SJSA1 (cell line): ENCODE data around the gene STOX2. TPM values are rescaled to one million over a fixed set of nuclear protein-coding genes. Genes with fewer than 3 reads are reported as not detected.
A peak's percentile ranks its signal among the peaks of the same experiment; 100 is the strongest.

Source experiments
- DNase-seq, 2 experiments: peaks; one replicate each; pipeline ENCODE4 v3.0.0-alpha.2; 2015 to 2020; ENCODE audit warnings: low spot score in 2 of 2, low read depth in 1 of 2
- H3K27ac ChIP-seq: fragments of 250-450 bp; sonication (Bioruptor Pico); 2 replicates; pipeline ENCODE4 v1.5.1; 2020; ENCODE audit warnings: mild to moderate bottlenecking, moderate library complexity
- H3K27me3 ChIP-seq: fragments of 250-450 bp; sonication (Bioruptor Pico); replicated peaks from 2 replicates; pipeline ENCODE4 v1.5.1; 2020; ENCODE audit warnings: mild to moderate bottlenecking, moderate library complexity
- H3K36me3 ChIP-seq: fragments of 250-450 bp; sonication (Bioruptor Pico); 2 replicates; pipeline ENCODE4 v1.5.1; 2020; ENCODE audit warnings: mild to moderate bottlenecking
- H3K4me1 ChIP-seq: fragments of 250-450 bp; sonication (Bioruptor Pico); replicated peaks from 2 replicates; pipeline ENCODE4 v1.6.1; 2021; ENCODE audit warnings: mild to moderate bottlenecking
- H3K4me3 ChIP-seq: fragments of 250-450 bp; sonication (Bioruptor Pico); 2 replicates; pipeline ENCODE4 v1.5.1; 2020; ENCODE audit warnings: mild to moderate bottlenecking
- H3K9me3 ChIP-seq: fragments of 250-450 bp; sonication (Bioruptor Pico); replicated peaks from 2 replicates; pipeline ENCODE4 v1.5.1; 2020; ENCODE audit warnings: mild to moderate bottlenecking
- total RNA-seq: library from RNA; depleted of rRNA; stranded (reverse); fragments of >200 nt; shearing (Covaris generic); gene quantifications from 2 replicates; pipeline ENCODE4 v1.2.3, GENCODE V29; 2014; rRNA removed

The STOX2 gene
- total RNA-seq = 0.55 TPM in 1 of 2 replicates, not detected in the other

- Histone ChIP-seq H3K27ac (no peak within 1 kb of the TSS), H3K9me3 (no peaks in the 10 kb centered on the region), H3K36me3 (no peaks in the 10 kb centered on the region), H3K4me1 (peaks cover 14% of the 10 kb centered on the region), H3K4me3 (peak within 1 kb of the TSS; percentile 24), H3K27me3 (peaks cover 55% of the 10 kb centered on the region)
- DNase-seq = peak in 1 of 2 experiments; percentile 4
Measured at GRCh38 chr4:183905081-183905592, at the start of gene STOX2. TSS of gene STOX2 (plus strand) at chr4:183905307. CDS start at chr4:183906791, 1,484 bp downstream.

GRCh38 chr4:183855323-183856190 is 49.5 kb upstream of the STOX2 start:
- Histone ChIP-seq H3K9me3 (no peaks in the 10 kb centered on the region), H3K36me3 (no peaks in the 10 kb centered on the region), H3K4me3 (no peak overlapping the region), H3K4me1 (no peaks in the 10 kb centered on the region), H3K27me3 (peaks cover 2% of the 10 kb centered on the region), H3K27ac (no peak overlapping the region)
- no peak for DNase-seq

GRCh38 chr4:183857040-183857439 is 48.1 kb upstream of the STOX2 start:
- Histone ChIP-seq H3K4me1 (no peaks in the 10 kb centered on the region), H3K27me3 (peaks cover 2% of the 10 kb centered on the region), H3K36me3 (no peaks in the 10 kb centered on the region), H3K4me3 (no peak overlapping the region), H3K27ac (no peak overlapping the region), H3K9me3 (no peaks in the 10 kb centered on the region)
- DNase-seq = no peak

- Histone ChIP-seq H3K4me1 (no peaks in the 10 kb centered on the region), H3K4me3 (no peak overlapping the region), H3K27me3 (peaks cover 2% of the 10 kb centered on the region), H3K36me3 (no peaks in the 10 kb centered on the region), H3K27ac (no peak overlapping the region), H3K9me3 (no peaks in the 10 kb centered on the region)
- DNase-seq = no peak
Measured at GRCh38 chr4:183858011-183858615, 47.0 kb upstream of the STOX2 start.

GRCh38 chr4:183860119-183860518 is 45.0 kb upstream of the STOX2 start:
- Histone ChIP-seq H3K36me3 (no peaks in the 10 kb centered on the region), H3K27me3 (peaks cover 6% of the 10 kb centered on the region), H3K4me3 (no peak overlapping the region), H3K4me1 (no peaks in the 10 kb centered on the region), H3K9me3 (no peaks in the 10 kb centered on the region), H3K27ac (no peak overlapping the region)
- no peak for DNase-seq

GRCh38 chr4:183860731-183861130 is 44.4 kb upstream of the STOX2 start:
- Histone ChIP-seq H3K4me1 (no peaks in the 10 kb centered on the region), H3K4me3 (no peak overlapping the region), H3K36me3 (no peaks in the 10 kb centered on the region), H3K27me3 (peaks cover 10% of the 10 kb centered on the region), H3K27ac (no peak overlapping the region), H3K9me3 (no peaks in the 10 kb centered on the region)
- no peak for DNase-seq

- Histone ChIP-seq H3K36me3 (no peaks in the 10 kb centered on the region), H3K27ac (no peak overlapping the region), H3K4me3 (no peak overlapping the region), H3K4me1 (no peaks in the 10 kb centered on the region), H3K27me3 (peaks cover 12% of the 10 kb centered on the region), H3K9me3 (no peaks in the 10 kb centered on the region)
- no peak for DNase-seq
Measured at GRCh38 chr4:183861426-183861825, 43.7 kb upstream of the STOX2 start.

GRCh38 chr4:183863155-183863825 is 41.8 kb upstream of the STOX2 start:
- Histone ChIP-seq H3K9me3 (no peaks in the 10 kb centered on the region), H3K27ac (no peak overlapping the region), H3K36me3 (no peaks in the 10 kb centered on the region), H3K27me3 (peaks cover 12% of the 10 kb centered on the region), H3K4me3 (no peak overlapping the region), H3K4me1 (no peaks in the 10 kb centered on the region)
- no peak for DNase-seq

GRCh38 chr4:183867247-183867646 is 37.9 kb upstream of the STOX2 start:
- H3K4me1 ChIP-seq = no peaks in the 10 kb centered on the region
- H3K36me3 ChIP-seq = no peaks in the 10 kb centered on the region
- H3K27me3 ChIP-seq = peaks cover 14% of the 10 kb centered on the region
- H3K4me3 ChIP-seq = no peak overlapping the region
- no peak overlapping the region for H3K27ac ChIP-seq
- DNase-seq = no peak
- H3K9me3 ChIP-seq = no peaks in the 10 kb centered on the region

- 0 out of 2 replicates have a peak, but pooled peaks cover 2% of the 10 kb centered on the region for H3K27me3 ChIP-seq
- H3K27ac ChIP-seq = no peak overlapping the region
Measured at GRCh38 chr4:183870997-183871396, 34.1 kb upstream of the STOX2 start.

GRCh38 chr4:183871581-183871980 is 33.5 kb upstream of the STOX2 start:
- Histone ChIP-seq H3K27ac (no peak overlapping the region), H3K4me3 (no peak overlapping the region), H3K4me1 (peaks cover 5% of the 10 kb centered on the region; the same call in 1 of the 2 replicates), H3K9me3 (no peaks in the 10 kb centered on the region), H3K27me3 (0 out of 2 replicates have a peak, but pooled peaks cover 2% of the 10 kb centered on the region), H3K36me3 (no peaks in the 10 kb centered on the region)
- DNase-seq = no peak

More at GRCh38 chr4:183870997-183871396, 34.1 kb upstream of the STOX2 start:
- Histone ChIP-seq H3K4me3 (no peak overlapping the region), H3K36me3 (no peaks in the 10 kb centered on the region), H3K9me3 (no peaks in the 10 kb centered on the region), H3K4me1 (no peaks in the 10 kb centered on the region)
- no peak for DNase-seq

GRCh38 chr4:183872531-183872930 is 32.6 kb upstream of the STOX2 start:
- H3K4me1 ChIP-seq = peaks cover 7% of the 10 kb centered on the region; the same call in 1 of the 2 replicates
- 0 out of 2 replicates have a peak, but pooled peaks cover 2% of the 10 kb centered on the region for H3K27me3 ChIP-seq
- H3K4me3 ChIP-seq = no peak overlapping the region
- H3K9me3 ChIP-seq = no peaks in the 10 kb centered on the region
- no peak overlapping the region for H3K27ac ChIP-seq
- no peaks in the 10 kb centered on the region for H3K36me3 ChIP-seq
- no peak for DNase-seq

- Histone ChIP-seq H3K4me3 (no peak overlapping the region), H3K9me3 (no peaks in the 10 kb centered on the region), H3K36me3 (no peaks in the 10 kb centered on the region), H3K27me3 (0 out of 2 replicates have a peak, but pooled peaks cover 4% of the 10 kb centered on the region), H3K4me1 (peaks cover 7% of the 10 kb centered on the region; the same call in 1 of the 2 replicates), H3K27ac (no peak overlapping the region)
- no peak for DNase-seq
Measured at GRCh38 chr4:183873409-183874185, 31.5 kb upstream of the STOX2 start.
